ENCODE measurements around the gene FALEC.

FALEC gene

GRCh38 chr1:150560011-150560438 is 44.5 kb downstream of the FALEC start:
- in situ Hi-C loops (cut with MboI; ENCODE audit: low pct_unique_long_range_greater_than_20kb, low sequenced_read_pairs, unreplicated experiment) = loop anchor here (10.0 kb wide), 1 partner anchor 55 kb away; no protein-coding TSS in a partner anchor
- peak; percentile 92 for TF ChIP-seq CTCF (IDR thresholded peaks at IDR 0.05; ENCODE audit: extremely low read depth, insufficient read depth, missing control alignments)
- DNase-seq (ENCODE audit: low spot score) = peak; percentile 90

- peak; percentile 85 for DNase-seq (ENCODE audit: low spot score)
- peak; percentile 94 for TF ChIP-seq CTCF (IDR thresholded peaks at IDR 0.05; ENCODE audit: extremely low read depth, insufficient read depth, missing control alignments)
- in situ Hi-C loops (cut with MboI; ENCODE audit: low pct_unique_long_range_greater_than_20kb, low sequenced_read_pairs, unreplicated experiment) = loop anchor here (10.0 kb wide), 1 partner anchor 54 kb away; no protein-coding TSS in a partner anchor
Observed at GRCh38 chr1:150560576-150561253, 45.2 kb downstream of the FALEC start.

- in situ Hi-C loops (cut with MboI; ENCODE audit: low pct_unique_long_range_greater_than_20kb, low sequenced_read_pairs, unreplicated experiment) = loop anchor here (10.0 kb wide), 1 partner anchor 53 kb away; no protein-coding TSS in a partner anchor
- TF ChIP-seq CTCF (IDR thresholded peaks at IDR 0.05; ENCODE audit: extremely low read depth, insufficient read depth, missing control alignments) = peak; percentile 13
- no peak for DNase-seq (ENCODE audit: low spot score)
Observed at GRCh38 chr1:150561254-150561973, 45.9 kb downstream of the FALEC start.

- in situ Hi-C loops (cut with MboI; ENCODE audit: low pct_unique_long_range_greater_than_20kb, low sequenced_read_pairs, unreplicated experiment) = loop anchor here (10.0 kb wide), 1 partner anchor 53 kb away; no protein-coding TSS in a partner anchor
- TF ChIP-seq CTCF (IDR thresholded peaks at IDR 0.05; ENCODE audit: extremely low read depth, insufficient read depth, missing control alignments) = no peak
- DNase-seq (ENCODE audit: low spot score) = peak; percentile 88
Observed at GRCh38 chr1:150561974-150562445, 46.5 kb downstream of the FALEC start.

GRCh38 chr1:150562446-150563339 is 47.1 kb downstream of the FALEC start:
- peak; percentile 86 for DNase-seq (ENCODE audit: low spot score)
- no peak for TF ChIP-seq CTCF (IDR thresholded peaks at IDR 0.05; ENCODE audit: extremely low read depth, insufficient read depth, missing control alignments)
- in situ Hi-C loops (cut with MboI; ENCODE audit: low pct_unique_long_range_greater_than_20kb, low sequenced_read_pairs, unreplicated experiment) = loop anchor here (10.0 kb wide), 1 partner anchor 52 kb away; no protein-coding TSS in a partner anchor

All from GM13977 (cell line).